BLaER1 (cell line): ENCODE measurements around the gene SHC3.
A peak's percentile ranks its signal among the peaks of the same experiment; 100 is the strongest.

Experiments
- H3K27ac ChIP-seq: shearing (Covaris generic); formaldehyde crosslinking; 2 replicates; pipeline ENCODE4 v1.8.1; 2022
- H3K27me3 ChIP-seq: shearing (Covaris generic); formaldehyde crosslinking; 2 replicates; pipeline ENCODE4 v1.8.1; 2022
- H3K36me3 ChIP-seq: shearing (Covaris generic); formaldehyde crosslinking; 2 replicates; pipeline ENCODE4 v1.8.1; 2022
- H3K4me1 ChIP-seq: shearing (Covaris generic); formaldehyde crosslinking; 2 replicates; pipeline ENCODE4 v1.8.1; 2022
- H3K4me2 ChIP-seq: shearing (Covaris generic); formaldehyde crosslinking; 2 replicates; pipeline ENCODE4 v1.8.1; 2022
- H3K4me3 ChIP-seq: shearing (Covaris generic); formaldehyde crosslinking; 2 replicates; pipeline ENCODE4 v1.8.1; 2022
- H3K9ac ChIP-seq: shearing (Covaris generic); formaldehyde crosslinking; 2 replicates; pipeline ENCODE4 v1.8.1; 2022
- H3K9me3 ChIP-seq: shearing (Covaris generic); formaldehyde crosslinking; 2 replicates; pipeline ENCODE4 v1.8.1; 2022
- H4K20me1 ChIP-seq: shearing (Covaris generic); formaldehyde crosslinking; 2 replicates; pipeline ENCODE4 v1.8.1; 2022
- Cebpa-rat ChIP-seq: shearing (Covaris generic); IDR thresholded peaks from 2 replicates; pipeline ENCODE4 v1.8.1; 2022

Gene SHC3

GRCh38 chr9:89143266-89143665 is 35.4 kb downstream of the SHC3 start:
- H3K9ac ChIP-seq, result no peak overlapping the region

GRCh38 chr9:89139455-89139854 is 39.2 kb downstream of the SHC3 start:
- H3K4me3 ChIP-seq, result no peak overlapping the region
- no peak overlapping the region for H3K4me2 ChIP-seq
- H3K27ac ChIP-seq, result no peak overlapping the region
- no peaks in the 10 kb centered on the region for H3K27me3 ChIP-seq
- no peak for TF ChIP-seq Cebpa-rat
- H3K9ac ChIP-seq, result no peak overlapping the region
- peaks cover 26% of the 10 kb centered on the region for H3K9me3 ChIP-seq
- H3K36me3 ChIP-seq, result no peaks in the 10 kb centered on the region
- H4K20me1 ChIP-seq, result no peaks in the 10 kb centered on the region
- no peaks in the 10 kb centered on the region for H3K4me1 ChIP-seq

More at GRCh38 chr9:89143266-89143665, 35.4 kb downstream of the SHC3 start:
- Histone ChIP-seq H3K27me3 (no peaks in the 10 kb centered on the region), H3K27ac (no peak overlapping the region), H4K20me1 (no peaks in the 10 kb centered on the region), H3K4me3 (no peak overlapping the region), H3K4me1 (no peaks in the 10 kb centered on the region), H3K9me3 (no peaks in the 10 kb centered on the region), H3K36me3 (no peaks in the 10 kb centered on the region), H3K4me2 (no peak overlapping the region)
- no peak for TF ChIP-seq Cebpa-rat

GRCh38 chr9:89138463-89139390 is 39.9 kb downstream of the SHC3 start:
- no peak overlapping the region for H3K4me2 ChIP-seq
- H3K4me3 ChIP-seq, result no peak overlapping the region
- no peak for TF ChIP-seq Cebpa-rat
- no peaks in the 10 kb centered on the region for H3K36me3 ChIP-seq
- peaks cover 32% of the 10 kb centered on the region for H3K9me3 ChIP-seq
- no peaks in the 10 kb centered on the region for H3K27me3 ChIP-seq
- H3K27ac ChIP-seq, result no peak overlapping the region
- H3K4me1 ChIP-seq, result no peaks in the 10 kb centered on the region
- no peaks in the 10 kb centered on the region for H4K20me1 ChIP-seq
- no peak overlapping the region for H3K9ac ChIP-seq

GRCh38 chr9:89137542-89138462 is 40.8 kb downstream of the SHC3 start:
- Histone ChIP-seq H3K36me3 (no peaks in the 10 kb centered on the region), H3K4me3 (no peak overlapping the region), H3K9ac (no peak overlapping the region), H3K4me2 (no peak overlapping the region), H4K20me1 (no peaks in the 10 kb centered on the region), H3K9me3 (peaks cover 37% of the 10 kb centered on the region), H3K4me1 (no peaks in the 10 kb centered on the region), H3K27me3 (no peaks in the 10 kb centered on the region), H3K27ac (no peak overlapping the region)
- no peak for TF ChIP-seq Cebpa-rat

- Histone ChIP-seq H3K9me3 (peaks cover 37% of the 10 kb centered on the region), H3K4me3 (no peak overlapping the region), H3K27ac (no peak overlapping the region), H3K27me3 (no peaks in the 10 kb centered on the region), H4K20me1 (no peaks in the 10 kb centered on the region), H3K4me1 (no peaks in the 10 kb centered on the region), H3K9ac (no peak overlapping the region), H3K4me2 (no peak overlapping the region), H3K36me3 (no peaks in the 10 kb centered on the region)
- peak; percentile 20; the same call in 1 of the 2 replicates for TF ChIP-seq Cebpa-rat
Measured at GRCh38 chr9:89135591-89136166, 42.9 kb downstream of the SHC3 start.

GRCh38 chr9:89134709-89135108 is 43.9 kb downstream of the SHC3 start:
- Histone ChIP-seq H3K4me3 (no peak overlapping the region), H3K4me1 (no peaks in the 10 kb centered on the region), H3K27me3 (no peaks in the 10 kb centered on the region), H3K27ac (no peak overlapping the region), H3K4me2 (no peak overlapping the region), H3K36me3 (no peaks in the 10 kb centered on the region), H3K9ac (no peak overlapping the region), H3K9me3 (peaks cover 37% of the 10 kb centered on the region), H4K20me1 (no peaks in the 10 kb centered on the region)
- TF ChIP-seq Cebpa-rat, result no peak

- no peaks in the 10 kb centered on the region for H3K4me1 ChIP-seq
- no peak overlapping the region for H3K9ac ChIP-seq
- no peaks in the 10 kb centered on the region for H3K36me3 ChIP-seq
- H3K27me3 ChIP-seq, result no peaks in the 10 kb centered on the region
- peaks cover 25% of the 10 kb centered on the region for H3K9me3 ChIP-seq
- H3K4me3 ChIP-seq, result no peak overlapping the region
- H4K20me1 ChIP-seq, result no peaks in the 10 kb centered on the region
- H3K27ac ChIP-seq, result no peak overlapping the region
- TF ChIP-seq Cebpa-rat, result no peak
- no peak overlapping the region for H3K4me2 ChIP-seq
Measured at GRCh38 chr9:89122949-89123348, 55.7 kb downstream of the SHC3 start.

GRCh38 chr9:89120704-89121103 is 57.9 kb downstream of the SHC3 start:
- no peak overlapping the region for H3K27ac ChIP-seq
- no peak overlapping the region for H3K9ac ChIP-seq

GRCh38 chr9:89116805-89117192 is 61.8 kb downstream of the SHC3 start:
- H3K27me3 ChIP-seq, result no peaks in the 10 kb centered on the region; the same call in 1 of the 2 replicates
- no peaks in the 10 kb centered on the region for H4K20me1 ChIP-seq
- no peak for TF ChIP-seq Cebpa-rat
- H3K4me2 ChIP-seq, result no peak overlapping the region
- no peak overlapping the region for H3K4me3 ChIP-seq
- H3K36me3 ChIP-seq, result no peaks in the 10 kb centered on the region
- no peaks in the 10 kb centered on the region for H3K4me1 ChIP-seq
- no peaks in the 10 kb centered on the region for H3K9me3 ChIP-seq
- H3K27ac ChIP-seq, result no peak overlapping the region
- no peak overlapping the region for H3K9ac ChIP-seq

More at GRCh38 chr9:89120704-89121103, 57.9 kb downstream of the SHC3 start:
- Histone ChIP-seq H3K4me1 (no peaks in the 10 kb centered on the region), H3K4me3 (no peak overlapping the region), H3K9me3 (peaks cover 4% of the 10 kb centered on the region; the same call in 1 of the 2 replicates), H3K27me3 (no peaks in the 10 kb centered on the region), H3K4me2 (no peak overlapping the region), H3K36me3 (no peaks in the 10 kb centered on the region), H4K20me1 (no peaks in the 10 kb centered on the region)
- TF ChIP-seq Cebpa-rat, result no peak
